Lower lobe of right lung (tissue), 2 donors: ENCODE data around the gene GNGT1. TPM values are rescaled to one million over a fixed set of nuclear protein-coding genes. Genes with fewer than 3 reads are reported as not detected.

Source experiments
- ATAC-seq, 2 donors: fragments of 200-7000 bp; cut with Tn5 transposase; one replicate each; pipeline ENCODE4 v1.9.1; 2020 to 2022; ENCODE audit warnings: mild to moderate bottlenecking in 2 of 2, moderate library complexity in 2 of 2
- DNase-seq: peaks from one replicate; pipeline ENCODE4 v3.0.0-alpha.2; 2020
- H3K27ac ChIP-seq: fragments of 200-600 bp; one replicate; pipeline ENCODE4 v1.8.0; 2022
- H3K27me3 ChIP-seq: fragments of 200-600 bp; one replicate; pipeline ENCODE4 v1.8.0; 2022; ENCODE audit warnings: low read depth
- H3K36me3 ChIP-seq: fragments of 200-600 bp; one replicate; pipeline ENCODE4 v1.8.0; 2022; ENCODE audit warnings: mild to moderate bottlenecking
- H3K4me1 ChIP-seq: fragments of 200-600 bp; one replicate; pipeline ENCODE4 v1.8.0; 2022
- H3K4me3 ChIP-seq: fragments of 200-600 bp; one replicate; pipeline ENCODE4 v1.8.0; 2022; ENCODE audit warnings: mild to moderate bottlenecking
- H3K9me3 ChIP-seq: fragments of 200-600 bp; one replicate; pipeline ENCODE4 v1.8.0; 2022
- CTCF ChIP-seq: fragments of 200-600 bp; IDR thresholded peaks from one replicate; pipeline ENCODE4 v1.8.0; 2022; ENCODE audit warnings: antibody characterized with exemption, mild to moderate bottlenecking
- intact Hi-C: fragments of 100-400 bp; cut with DNase I; formaldehyde crosslinking; loops from one replicate; pipeline ENCODE4 v1.11.0; 2022
- total RNA-seq: library from RNA; stranded (reverse); fragmentation: NEBNext Ultra II Directional; extraction: Animal tissue kit (Norgen Biotek cat#: 25700); gene quantifications from one replicate; pipeline ENCODE4 v1.2.1, GENCODE V29; 2021
- donor health status: DM: no; HTN: yes; CAD: no; lungs with severe emphysema.

Gene GNGT1
- total RNA-seq, 1 donor from 2014 or later, result not detected

- intact Hi-C loops, result no loop called here
- peak; percentile 42 for DNase-seq
- peak within 1 kb of the TSS; percentile 58 for H3K4me3 ChIP-seq
- H3K4me1 ChIP-seq, result peaks cover 23% of the 10 kb centered on the region
- no peaks in the 10 kb centered on the region for H3K9me3 ChIP-seq
- H3K36me3 ChIP-seq, result no peaks in the 10 kb centered on the region
- ATAC-seq, result peak; percentile 69 to 73
- peaks cover 13% of the 10 kb centered on the region for H3K27me3 ChIP-seq
- TF ChIP-seq CTCF, result no peak
- no peak within 1 kb of the TSS for H3K27ac ChIP-seq
Observed at GRCh38 chr7:93890464-93891068, 15.8 kb upstream of the GNGT1 start, which contains the start of gene TFPI2. Gene TFPI2 (minus strand): TSS chr7:93890753. CDS start chr7:93890678, 75 bp downstream.

GRCh38 chr7:93894426-93894825 is 11.9 kb upstream of the GNGT1 start:
- no peak overlapping the region for H3K27ac ChIP-seq
- ATAC-seq, result no peak
- H3K36me3 ChIP-seq, result no peaks in the 10 kb centered on the region
- H3K27me3 ChIP-seq, result peaks cover 13% of the 10 kb centered on the region
- peaks cover 23% of the 10 kb centered on the region for H3K4me1 ChIP-seq
- intact Hi-C loops, result no loop called here
- H3K9me3 ChIP-seq, result no peaks in the 10 kb centered on the region
- DNase-seq, result no peak
- no peak overlapping the region for H3K4me3 ChIP-seq
- no peak for TF ChIP-seq CTCF

GRCh38 chr7:93894966-93895640 is 11.3 kb upstream of the GNGT1 start:
- no peak for DNase-seq

GRCh38 chr7:93895859-93896600 is 10.3 kb upstream of the GNGT1 start:
- H3K4me1 ChIP-seq, result peaks cover 10% of the 10 kb centered on the region
- H3K36me3 ChIP-seq, result no peaks in the 10 kb centered on the region
- intact Hi-C loops, result no loop called here
- no peaks in the 10 kb centered on the region for H3K27me3 ChIP-seq
- DNase-seq (no peak), ATAC-seq (no peak)
- no peak overlapping the region for H3K27ac ChIP-seq
- H3K4me3 ChIP-seq, result no peak overlapping the region
- TF ChIP-seq CTCF, result no peak
- H3K9me3 ChIP-seq, result no peaks in the 10 kb centered on the region

More at GRCh38 chr7:93894966-93895640, 11.3 kb upstream of the GNGT1 start:
- no peak for ATAC-seq
- no peak overlapping the region for H3K27ac ChIP-seq
- H3K9me3 ChIP-seq, result no peaks in the 10 kb centered on the region
- intact Hi-C loops, result no loop called here
- peaks cover 7% of the 10 kb centered on the region for H3K27me3 ChIP-seq
- no peaks in the 10 kb centered on the region for H3K36me3 ChIP-seq
- H3K4me1 ChIP-seq, result peaks cover 19% of the 10 kb centered on the region
- H3K4me3 ChIP-seq, result no peak overlapping the region
- TF ChIP-seq CTCF, result no peak

GRCh38 chr7:93897680-93898079 is 8.7 kb upstream of the GNGT1 start:
- intact Hi-C loops, result no loop called here
- H3K36me3 ChIP-seq, result no peaks in the 10 kb centered on the region

More at GRCh38 chr7:93897680-93898079, 8.7 kb upstream of the GNGT1 start:
- H3K9me3 ChIP-seq, result no peaks in the 10 kb centered on the region
- H3K27me3 ChIP-seq, result no peaks in the 10 kb centered on the region
- H3K4me1 ChIP-seq, result peaks cover 10% of the 10 kb centered on the region
- no peak overlapping the region for H3K27ac ChIP-seq
- no peak overlapping the region for H3K4me3 ChIP-seq
- no peak for ATAC-seq
- DNase-seq, result no peak
- no peak for TF ChIP-seq CTCF
